H9 (cell line): ENCODE data around the gene CDC42EP3. TPM values are rescaled to one million over a fixed set of nuclear protein-coding genes. Genes with fewer than 3 reads are reported as not detected.

Source experiments
- DNase-seq: peaks from one replicate; pipeline ENCODE4 v3.0.0-alpha.2; 2017
- H2AFZ ChIP-seq: one replicate; pipeline ENCODE4 v1.6.1; 2013; ENCODE audit warnings: mild to moderate bottlenecking, low read length, control low read depth, moderate library complexity
- H2AK5ac ChIP-seq: 2 replicates; pipeline ENCODE4 v1.6.1; 2013; ENCODE audit warnings: low read length, control low read depth, mixed read lengths; ENCODE audit not compliant: insufficient read length
- H2BK120ac ChIP-seq: one replicate; pipeline ENCODE4 v1.6.1; 2013; ENCODE audit warnings: low read depth, mild to moderate bottlenecking, low read length, control low read depth, inconsistent platforms; ENCODE audit not compliant: poor library complexity, severe bottlenecking
- H2BK12ac ChIP-seq: 2 replicates; pipeline ENCODE4 v1.6.1; 2013; ENCODE audit warnings: low read length, control low read depth, mixed read lengths, low read depth; ENCODE audit not compliant: insufficient read length
- H2BK15ac ChIP-seq: 2 replicates; pipeline ENCODE4 v1.6.1; 2013; ENCODE audit warnings: low read depth, low read length, control low read depth
- H2BK20ac ChIP-seq: one replicate; pipeline ENCODE4 v1.6.1; 2013; ENCODE audit warnings: low read depth, mild to moderate bottlenecking, low read length, control low read depth, inconsistent platforms; ENCODE audit not compliant: poor library complexity, severe bottlenecking
- H2BK5ac ChIP-seq: 2 replicates; pipeline ENCODE4 v1.6.1; 2013; ENCODE audit warnings: low read length, control low read depth, mixed read lengths; ENCODE audit not compliant: insufficient read length
- H3K14ac ChIP-seq: 2 replicates; pipeline ENCODE4 v1.6.1; 2013; ENCODE audit warnings: low read length, control low read depth; ENCODE audit not compliant: insufficient read depth
- H3K18ac ChIP-seq: 2 replicates; pipeline ENCODE4 v1.6.1; 2013; ENCODE audit warnings: low read depth, mild to moderate bottlenecking, mixed read lengths, low read length, control low read depth; ENCODE audit not compliant: insufficient read length
- H3K23ac ChIP-seq: 2 replicates; pipeline ENCODE4 v1.6.1; 2013; ENCODE audit warnings: low read length, control low read depth, mixed read lengths, low read depth; ENCODE audit not compliant: insufficient read length
- H3K23me2 ChIP-seq: 2 replicates; pipeline ENCODE4 v1.6.1; 2013; ENCODE audit warnings: low read depth, mild to moderate bottlenecking, mixed read lengths, low read length, control low read depth; ENCODE audit not compliant: insufficient read length, poor library complexity, severe bottlenecking
- H3K27ac ChIP-seq: 2 replicates; pipeline ENCODE4 v1.5.1; 2013; ENCODE audit warnings: low read length, control low read depth, mixed read lengths, low read depth; ENCODE audit not compliant: insufficient read length
- H3K27me3 ChIP-seq: 2 replicates; pipeline ENCODE4 v1.6.1; 2013; ENCODE audit warnings: low read length, control low read depth, inconsistent platforms; ENCODE audit not compliant: insufficient read depth
- H3K4ac ChIP-seq: 2 replicates; pipeline ENCODE4 v1.6.1; 2013; ENCODE audit warnings: low read depth, mild to moderate bottlenecking, control low read depth, inconsistent platforms, low read length, moderate library complexity
- H3K4me1 ChIP-seq: 2 replicates; pipeline ENCODE4 v1.6.1; 2013; ENCODE audit warnings: low read length, control low read depth, inconsistent platforms; ENCODE audit not compliant: insufficient read depth
- H3K4me2 ChIP-seq: 2 replicates; pipeline ENCODE4 v1.6.1; 2013; ENCODE audit warnings: low read length, control low read depth, mixed read lengths; ENCODE audit not compliant: insufficient read length, insufficient read depth
- H3K56ac ChIP-seq: 2 replicates; pipeline ENCODE4 v1.6.1; 2013; ENCODE audit warnings: low read depth, mild to moderate bottlenecking, mixed read lengths, low read length, control low read depth; ENCODE audit not compliant: insufficient read length
- H3K79me1 ChIP-seq: 2 replicates; pipeline ENCODE4 v1.6.1; 2013; ENCODE audit warnings: low read depth, mild to moderate bottlenecking, moderate library complexity, low read length, control low read depth, inconsistent platforms; ENCODE audit not compliant: insufficient read depth, poor library complexity, severe bottlenecking
- H3K79me2 ChIP-seq: 2 replicates; pipeline ENCODE4 v1.6.1; 2013; ENCODE audit warnings: low read length, control low read depth, inconsistent platforms; ENCODE audit not compliant: insufficient read depth
- H3K9ac ChIP-seq: 2 replicates; pipeline ENCODE4 v1.6.1; 2013; ENCODE audit warnings: low read length, control low read depth, mixed read lengths; ENCODE audit not compliant: insufficient read length; ENCODE audit errors: extremely low read depth
- H3K9me3 ChIP-seq: one replicate; pipeline ENCODE4 v1.6.1; 2013; ENCODE audit warnings: low read depth, low read length, inconsistent platforms; ENCODE audit not compliant: control insufficient read depth
- H3T11ph ChIP-seq: one replicate; pipeline ENCODE4 v1.6.1; 2013; ENCODE audit warnings: mild to moderate bottlenecking, low read length, control low read depth, inconsistent platforms
- H4K20me1 ChIP-seq: one replicate; pipeline ENCODE4 v1.6.1; 2013; ENCODE audit not compliant: control insufficient read depth, insufficient read length, insufficient read depth
- H4K5ac ChIP-seq: 2 replicates; pipeline ENCODE4 v1.6.1; 2013; ENCODE audit warnings: low read depth, mild to moderate bottlenecking, mixed read lengths, low read length, control low read depth; ENCODE audit not compliant: insufficient read length
- H4K8ac ChIP-seq: replicated peaks from 2 replicates; pipeline ENCODE4 v1.6.1; 2013; ENCODE audit warnings: low read length, control low read depth, mixed read lengths, low read depth; ENCODE audit not compliant: insufficient read length
- H4K91ac ChIP-seq: 2 replicates; pipeline ENCODE4 v1.6.1; 2013; ENCODE audit warnings: low read depth, mild to moderate bottlenecking, moderate library complexity, mixed read lengths, low read length, control low read depth; ENCODE audit not compliant: insufficient read length
- H3K27ac Mint-ChIP-seq, 3 experiments: 2 replicates in 2 of 3; 3 replicates in 1 of 3; pipeline ENCODE4 v1.8.0; 2020 to 2021; ENCODE audit warnings: mixed read lengths in 3 of 3, mild to moderate bottlenecking in 1 of 3, moderate library complexity in 1 of 3
- H3K27me3 Mint-ChIP-seq: 2 replicates; pipeline ENCODE4 v1.8.0; 2021; ENCODE audit warnings: low read depth, mild to moderate bottlenecking, moderate library complexity, mixed read lengths
- H3K36me3 Mint-ChIP-seq, 3 experiments: 2 replicates in 2 of 3; 3 replicates in 1 of 3; pipeline ENCODE4 v1.8.0; 2020 to 2021; ENCODE audit warnings: low read depth in 3 of 3, mixed read lengths in 3 of 3; ENCODE audit not compliant: insufficient read depth in 1 of 3
- H3K4me1 Mint-ChIP-seq, 2 experiments: 2 replicates each; pipeline ENCODE4 v1.8.0; 2020; ENCODE audit warnings: mixed read lengths in 2 of 2
- H3K4me3 Mint-ChIP-seq, 2 experiments: 2 replicates in 1 of 2; 3 replicates in 1 of 2; pipeline ENCODE4 v1.8.0; 2020 to 2021; ENCODE audit warnings: mild to moderate bottlenecking in 2 of 2, mixed read lengths in 2 of 2, moderate library complexity in 1 of 2
- H3K9me3 Mint-ChIP-seq, 2 experiments: 2 replicates in 1 of 2; 3 replicates in 1 of 2; pipeline ENCODE4 v1.8.0; 2020; ENCODE audit warnings: mild to moderate bottlenecking in 2 of 2, mixed read lengths in 2 of 2, moderate library complexity in 1 of 2
- WGBS: extraction: QIAGEN DNeasy Blood & Tissue Kit; methylation state at CpG from one replicate; pipeline ENCODE4 v1.1.7; 2013; ENCODE audit warnings: missing lambda C conversion rate, low lambda C conversion rate, mixed read lengths; ENCODE audit not compliant: insufficient read length; ENCODE audit errors: extremely low coverage; 5-methylcytosine and 5-hydroxymethylcytosine counted together
- total RNA-seq: library from RNA; stranded (reverse); gene quantifications from 2 replicates; pipeline ENCODE4 v1.2.1, GENCODE V29; 2021
- TF ChIP-seq, protein P1 (sequence below): fragments of 200-600 bp; sonication (generic); conservative IDR thresholded peaks from 3 replicates; pipeline ENCODE4 v1.8.0; 2021; ENCODE audit warnings: antibody characterized with exemption, mild to moderate bottlenecking

CDC42EP3 gene
- total RNA-seq, 1 experiment from 2014 or later: 61.5 TPM

DNA sequence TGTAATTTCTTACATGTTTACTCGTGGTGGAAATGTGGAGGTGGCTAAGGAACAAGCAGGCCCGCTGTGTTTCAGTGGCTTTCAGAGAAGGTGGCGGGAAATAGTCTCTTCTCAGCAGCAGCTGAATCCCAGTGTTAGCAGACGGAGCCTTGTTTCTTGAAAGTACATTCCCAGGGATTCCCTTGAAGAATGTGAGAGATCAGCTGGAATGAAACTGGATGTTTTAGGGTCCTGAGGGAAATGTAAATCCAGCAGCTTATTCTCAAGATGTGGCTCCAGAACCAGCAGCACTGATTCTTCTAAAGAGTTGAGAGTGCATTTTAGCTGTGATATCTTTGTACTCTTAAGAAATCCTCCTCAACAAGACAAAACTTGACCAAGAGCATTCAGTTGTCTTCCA lies 59.1 kb downstream of the CDC42EP3 start:
- no peaks in the 10 kb centered on the region for H3K79me2 ChIP-seq
- no peak overlapping the region for H3K9ac ChIP-seq
- H3K18ac ChIP-seq: no peak overlapping the region
- H2AFZ ChIP-seq: no peak overlapping the region
- Mint-ChIP-seq H3K27ac (peak overlapping the region in 1 of 3 experiments; percentile 63; a peak in 1 of 7 replicates), H3K4me1 (no peaks in the 10 kb centered on the region), H3K36me3 (no peaks in the 10 kb centered on the region; a peak in 1 of 7 replicates), H3K9me3 (no peaks in the 10 kb centered on the region; a peak in 2 of 5 replicates), H3K27me3 (no peaks in the 10 kb centered on the region; the same call in 1 of the 2 replicates), H3K4me3 (no peak overlapping the region)
- H3K79me1 ChIP-seq: no peaks in the 10 kb centered on the region
- H2BK5ac ChIP-seq: no peak overlapping the region
- no peak overlapping the region for H2BK20ac ChIP-seq
- H2AK5ac ChIP-seq: no peak overlapping the region
- H3K4me1 ChIP-seq: no peaks in the 10 kb centered on the region
- no peak overlapping the region for H3T11ph ChIP-seq
- no peak overlapping the region for H2BK12ac ChIP-seq
- no peaks in the 10 kb centered on the region for H3K23me2 ChIP-seq
- no peak overlapping the region for H4K91ac ChIP-seq
- whole genome bisulfite sequencing: no CpG with 5 or more reads among the region's 4 CpGs
- H4K20me1 ChIP-seq: no peaks in the 10 kb centered on the region
- TF ChIP-seq, protein P1, sequence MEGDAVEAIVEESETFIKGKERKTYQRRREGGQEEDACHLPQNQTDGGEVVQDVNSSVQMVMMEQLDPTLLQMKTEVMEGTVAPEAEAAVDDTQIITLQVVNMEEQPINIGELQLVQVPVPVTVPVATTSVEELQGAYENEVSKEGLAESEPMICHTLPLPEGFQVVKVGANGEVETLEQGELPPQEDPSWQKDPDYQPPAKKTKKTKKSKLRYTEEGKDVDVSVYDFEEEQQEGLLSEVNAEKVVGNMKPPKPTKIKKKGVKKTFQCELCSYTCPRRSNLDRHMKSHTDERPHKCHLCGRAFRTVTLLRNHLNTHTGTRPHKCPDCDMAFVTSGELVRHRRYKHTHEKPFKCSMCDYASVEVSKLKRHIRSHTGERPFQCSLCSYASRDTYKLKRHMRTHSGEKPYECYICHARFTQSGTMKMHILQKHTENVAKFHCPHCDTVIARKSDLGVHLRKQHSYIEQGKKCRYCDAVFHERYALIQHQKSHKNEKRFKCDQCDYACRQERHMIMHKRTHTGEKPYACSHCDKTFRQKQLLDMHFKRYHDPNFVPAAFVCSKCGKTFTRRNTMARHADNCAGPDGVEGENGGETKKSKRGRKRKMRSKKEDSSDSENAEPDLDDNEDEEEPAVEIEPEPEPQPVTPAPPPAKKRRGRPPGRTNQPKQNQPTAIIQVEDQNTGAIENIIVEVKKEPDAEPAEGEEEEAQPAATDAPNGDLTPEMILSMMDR: no peak
- DNase-seq: no peak
- no peak overlapping the region for H2BK15ac ChIP-seq
- no peak overlapping the region for H3K56ac ChIP-seq
- H3K23ac ChIP-seq: no peak overlapping the region
- no peaks in the 10 kb centered on the region for H3K27me3 ChIP-seq
- H3K14ac ChIP-seq: no peak overlapping the region
- no peak overlapping the region for H3K4ac ChIP-seq
- H4K8ac ChIP-seq: no peak overlapping the region
- no peak overlapping the region for H3K27ac ChIP-seq
- H4K5ac ChIP-seq: no peak overlapping the region
- H3K9me3 ChIP-seq: no peaks in the 10 kb centered on the region
- H2BK120ac ChIP-seq: no peak overlapping the region
- no peak overlapping the region for H3K4me2 ChIP-seq
